GM18508 (cell line): ENCODE data around the gene OR5H14.
"Not testable (repeated sequence)": the region's sequence is repeated elsewhere in the genome, so short reads cannot be mapped to it uniquely, and the experiment has no call there.

Experiments used
- ATAC-seq: cut with Tn5 transposase; IDR thresholded peaks from one replicate; pipeline ENCODE4 v1.9.1; 2021; ENCODE audit warnings: moderate number of reproducible peaks; ENCODE audit not compliant: insufficient read depth, unreplicated experiment

OR5H14 gene

DNA sequence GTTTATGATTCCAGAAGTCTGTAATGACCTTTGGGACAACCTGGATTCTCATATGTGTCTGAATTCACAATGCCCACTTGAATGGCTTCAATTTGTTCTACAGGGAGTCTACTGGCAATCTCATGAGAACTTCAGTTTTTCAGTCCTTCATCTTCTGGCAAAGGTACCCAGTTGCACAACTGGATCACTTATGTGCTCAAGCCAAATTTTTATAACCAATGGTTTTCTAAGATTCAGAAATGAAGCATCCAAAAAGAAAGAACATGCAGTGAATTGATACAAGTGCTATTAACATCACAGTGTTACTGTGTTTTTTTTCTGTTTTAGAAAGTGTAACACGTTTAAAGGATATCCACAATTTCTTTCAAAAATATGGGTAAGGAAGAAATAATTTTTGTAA lies at the start of gene OR5H14:
TSS of gene OR5H14 (plus strand) at position 301 of the 400 bp plus-strand sequence. CDS start 1,907 bp downstream, outside the sequence.
- ATAC-seq, result no peak

DNA sequence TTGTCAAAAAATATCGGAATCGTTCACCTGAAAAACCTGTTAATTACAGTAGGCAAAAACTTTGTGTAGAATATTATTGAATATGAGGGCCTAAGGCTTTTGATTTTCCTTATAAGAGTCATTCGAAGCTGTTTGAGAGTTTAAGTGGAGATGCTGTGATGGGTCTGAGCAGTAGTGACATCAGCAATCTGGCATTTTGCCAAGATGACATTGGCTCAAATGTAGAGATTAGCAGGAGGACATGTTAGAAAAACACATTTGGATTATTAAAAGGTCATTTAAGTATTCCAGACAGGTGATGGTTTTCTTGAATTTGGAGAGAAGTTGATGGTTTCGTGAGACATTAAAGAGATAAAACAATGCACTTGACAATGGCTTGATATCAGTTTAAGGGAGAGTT lies 47.4 kb upstream of the OR5H14 start:
- ATAC-seq, result no peak

DNA sequence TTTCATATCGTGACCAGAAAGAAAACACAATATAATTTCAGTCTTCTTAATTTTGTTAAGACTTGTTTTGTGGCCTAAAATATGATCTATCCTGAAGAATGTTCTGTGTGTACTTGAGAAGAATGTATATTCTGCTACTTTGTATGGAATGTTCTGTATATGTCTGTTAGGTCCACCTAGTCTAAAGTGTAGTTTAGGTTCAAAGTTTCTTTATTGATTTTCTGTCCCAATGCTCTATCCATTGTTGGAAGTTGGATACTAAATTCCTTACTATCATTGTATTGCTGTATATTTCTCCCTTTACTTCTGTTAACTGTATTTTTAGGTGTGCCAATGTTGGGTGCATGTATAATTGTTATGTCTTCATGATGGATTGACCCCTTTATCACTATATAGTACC lies 39.1 kb upstream of the OR5H14 start:
- no peak for ATAC-seq

DNA sequence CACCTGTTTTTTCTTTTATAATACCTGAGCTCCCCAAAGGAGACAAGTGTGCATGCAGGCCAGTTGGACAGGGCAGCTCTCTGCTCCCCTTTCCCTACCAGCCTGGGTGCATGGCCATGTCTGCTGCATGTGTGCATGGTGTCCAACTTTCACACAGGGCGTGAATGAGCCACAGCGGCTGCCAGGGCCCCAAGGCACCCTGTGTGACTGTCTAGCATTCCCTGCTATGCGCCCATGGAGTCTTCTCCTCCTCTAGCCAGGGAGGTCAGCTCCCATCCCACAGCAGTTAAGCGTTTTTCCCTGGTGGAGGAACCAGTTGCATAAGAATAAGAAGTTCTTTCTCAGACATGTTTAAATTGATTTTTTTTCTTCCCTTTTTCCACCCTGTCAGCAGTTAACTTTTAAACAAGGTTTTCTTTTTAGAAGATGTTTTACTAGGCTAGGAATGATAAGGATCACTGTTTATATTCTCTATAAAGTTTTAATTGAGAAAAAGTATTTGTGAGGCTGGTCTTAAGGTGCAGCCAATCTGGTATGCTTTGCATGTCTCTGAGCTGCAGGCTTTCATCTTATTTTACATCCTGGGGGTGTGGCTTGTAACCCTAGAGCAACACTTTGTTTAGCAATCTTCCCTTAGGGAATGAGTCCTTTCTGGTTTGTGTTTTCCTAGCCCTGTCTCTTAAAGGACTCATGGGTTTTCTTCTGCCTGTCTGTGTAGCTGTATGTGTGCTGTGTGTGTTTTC lies 37.3 kb upstream of the OR5H14 start:
- no peak for ATAC-seq

DNA sequence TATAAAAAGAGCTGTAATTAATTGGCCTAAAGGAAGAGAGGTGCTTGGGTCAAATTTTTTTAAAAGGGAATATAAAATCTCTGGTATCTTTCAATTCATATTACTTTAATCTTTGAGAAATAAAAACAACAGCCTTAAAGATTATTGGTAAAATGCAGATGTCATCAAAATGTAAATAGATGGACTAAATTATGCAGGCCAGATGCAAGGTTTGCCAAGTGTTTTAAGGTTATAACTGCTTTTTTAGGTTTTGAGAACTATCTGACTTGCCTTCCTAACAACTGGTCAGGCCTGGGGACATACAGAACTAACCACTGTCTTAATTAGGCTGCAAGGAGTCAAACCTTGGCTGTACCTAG lies 36.8 kb upstream of the OR5H14 start:
- ATAC-seq, result no peak

DNA sequence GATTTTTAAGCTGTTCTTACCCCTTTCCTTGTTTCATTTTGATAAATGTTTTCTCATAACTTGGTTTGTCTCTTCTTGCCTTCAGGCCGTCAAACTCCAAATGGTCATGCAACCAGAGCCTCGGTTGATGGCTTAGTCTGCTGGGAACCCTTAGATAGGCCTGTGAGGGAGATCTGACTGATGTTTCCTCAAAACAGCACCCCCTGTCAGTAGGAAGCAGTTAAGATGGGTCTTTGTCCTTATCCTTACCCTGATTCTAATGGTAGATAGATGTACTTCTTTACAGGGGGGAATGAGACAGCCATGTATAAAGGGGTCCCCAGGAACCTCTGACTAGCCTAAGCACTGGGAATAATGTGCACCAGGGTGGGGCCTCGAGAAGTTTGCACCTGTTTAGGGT lies 33.0 kb upstream of the OR5H14 start:
- ATAC-seq, result no peak

DNA sequence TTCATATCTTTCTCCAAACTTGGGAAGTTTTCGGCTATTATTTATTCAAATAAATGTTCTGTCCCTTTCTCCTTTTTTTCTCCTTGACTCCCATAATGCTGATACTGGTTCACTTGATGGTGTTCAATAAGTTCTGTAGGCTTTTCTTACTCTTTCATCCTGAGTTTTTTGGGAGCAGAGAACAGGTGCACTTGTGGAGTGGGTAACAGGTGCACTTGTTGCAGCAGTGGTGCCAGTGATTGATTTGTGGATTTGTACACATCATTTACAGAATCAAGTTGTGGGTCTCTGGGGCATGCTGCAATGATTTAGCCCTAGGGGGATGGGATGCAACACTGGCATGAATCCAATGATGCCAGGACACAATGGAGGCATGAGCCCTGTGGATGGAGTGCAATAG lies 31.6 kb upstream of the OR5H14 start:
- no peak for ATAC-seq

DNA sequence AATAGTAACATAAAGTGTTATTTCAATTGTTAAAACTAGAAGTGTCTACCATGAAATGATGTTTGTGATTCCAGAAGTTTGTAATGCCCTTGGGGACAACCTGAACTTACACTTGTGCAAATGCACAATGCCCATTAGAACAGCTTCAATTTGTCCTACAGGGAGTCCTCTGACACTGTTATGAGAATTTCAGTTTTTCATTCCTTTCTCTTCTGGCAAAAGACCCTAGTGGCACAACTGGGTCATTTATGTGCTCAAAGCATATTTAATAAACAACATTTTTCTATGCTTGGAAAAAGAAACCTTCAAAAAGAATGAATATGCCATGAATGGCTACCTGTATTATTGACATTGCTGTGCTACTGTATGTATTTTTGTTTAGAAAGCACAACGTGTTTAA lies 16.9 kb upstream of the OR5H14 start, which contains the start of gene OR5H1:
TSS of gene OR5H1 (plus strand) at position 301 of the 400 bp plus-strand sequence. CDS start 1,977 bp downstream, outside the sequence.
- ATAC-seq, result no peak

DNA sequence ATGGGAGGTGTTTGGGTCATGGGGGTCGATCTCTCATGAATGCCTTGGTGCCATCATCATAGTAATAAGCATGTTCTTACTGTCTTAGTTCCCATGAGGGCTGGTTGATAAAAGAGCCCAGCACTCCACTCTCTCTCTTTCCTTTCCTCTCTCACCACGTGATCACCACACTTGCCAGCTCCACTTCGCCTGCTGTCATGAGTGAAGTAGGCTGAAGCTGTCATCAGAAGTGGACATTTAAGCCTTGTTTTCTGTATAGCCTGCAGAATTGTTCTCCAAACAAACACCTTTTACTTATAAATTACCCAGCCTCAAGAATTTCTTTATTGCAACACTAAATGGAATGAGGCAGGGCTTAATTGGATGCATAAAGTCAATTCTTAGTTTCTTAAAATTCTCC lies 10.6 kb upstream of the OR5H14 start:
- no peak for ATAC-seq

DNA sequence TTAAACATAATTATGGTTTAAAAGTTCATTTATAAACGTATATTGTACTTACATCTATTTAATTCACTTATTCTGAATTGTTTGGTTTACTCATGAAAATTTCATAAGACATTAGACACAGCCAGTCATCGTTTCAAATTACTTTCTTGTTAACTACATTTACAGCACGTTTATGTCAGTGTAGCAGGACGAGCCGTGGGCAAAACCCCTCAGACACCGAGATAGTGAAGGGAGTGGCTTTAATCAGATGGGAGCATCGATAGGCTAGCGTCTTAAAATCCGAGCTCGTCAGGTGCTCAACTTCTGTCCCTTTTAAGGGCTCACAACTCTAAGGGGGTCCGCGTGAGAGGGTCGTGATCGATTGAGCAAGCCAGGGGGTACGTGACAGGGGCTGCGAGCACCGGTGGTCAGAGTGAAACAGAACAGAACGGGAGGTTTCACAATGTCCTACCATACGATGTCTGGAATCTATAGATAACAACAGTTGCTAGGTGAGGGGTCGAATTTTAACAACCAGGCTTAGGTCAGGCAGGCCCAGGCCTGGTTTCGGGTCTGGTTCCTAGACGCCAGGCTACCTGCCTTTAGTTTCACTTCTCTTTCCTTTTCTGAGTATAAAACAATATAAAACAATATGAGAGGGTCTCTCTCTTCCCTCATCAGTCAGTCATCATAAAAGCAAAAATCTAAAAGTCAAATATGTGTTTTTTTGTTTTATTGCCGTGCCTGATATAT lies 9.3 kb upstream of the OR5H14 start:
- not testable (repeated sequence) for ATAC-seq

DNA sequence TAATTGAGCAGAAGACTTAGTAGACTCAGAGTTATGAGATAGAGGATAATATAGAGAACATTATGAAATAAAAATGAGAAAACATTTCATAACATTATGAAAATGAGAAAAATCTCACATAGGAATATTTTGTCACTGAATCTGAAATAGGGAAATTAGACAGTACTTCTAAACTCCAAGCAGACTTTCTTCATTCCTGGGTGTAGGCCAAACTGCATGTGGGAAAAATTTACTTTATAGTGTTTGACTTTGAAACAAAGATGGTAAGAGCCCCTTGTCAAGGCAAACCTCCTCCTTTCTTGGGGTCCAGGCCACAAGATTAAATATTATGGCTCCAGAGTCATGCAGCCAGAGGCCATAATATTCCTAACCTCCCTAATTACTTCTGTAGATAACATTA lies 6.7 kb upstream of the OR5H14 start:
- ATAC-seq, result no peak

DNA sequence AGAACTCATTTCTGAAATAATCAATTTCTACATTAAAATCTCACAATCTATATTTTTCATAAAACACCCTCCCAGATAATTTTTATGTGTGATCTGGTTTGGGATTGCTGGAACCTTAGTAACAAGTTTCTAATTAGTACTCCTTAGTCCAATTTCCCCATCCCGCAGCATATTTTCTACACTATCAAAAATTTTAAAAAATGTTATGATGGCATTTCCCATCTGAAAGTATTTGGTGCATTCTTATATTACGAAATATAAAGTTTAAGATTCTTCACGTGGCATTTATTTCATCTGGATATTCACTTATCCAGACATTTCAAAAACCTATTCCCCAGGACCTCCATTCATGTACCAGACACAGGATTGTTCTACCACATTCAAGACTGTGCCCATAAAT lies 1.5 kb downstream of the OR5H14 start:
- no peak for ATAC-seq

DNA sequence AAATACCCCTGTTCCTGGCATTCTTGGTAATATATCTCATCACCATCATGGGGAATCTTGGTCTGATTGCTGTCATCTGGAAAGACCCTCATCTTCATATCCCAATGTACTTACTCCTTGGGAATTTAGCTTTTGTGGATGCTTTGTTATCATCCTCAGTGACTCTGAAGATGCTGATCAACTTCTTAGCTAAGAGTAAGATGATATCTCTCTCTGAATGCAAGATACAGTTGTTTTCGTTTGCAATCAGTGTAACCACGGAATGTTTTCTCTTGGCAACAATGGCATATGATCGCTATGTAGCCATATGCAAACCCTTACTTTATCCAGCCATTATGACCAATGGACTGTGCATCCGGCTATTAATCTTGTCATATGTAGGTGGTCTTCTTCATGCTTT lies 2.2 kb downstream of the OR5H14 start:
- not testable (repeated sequence) for ATAC-seq

DNA sequence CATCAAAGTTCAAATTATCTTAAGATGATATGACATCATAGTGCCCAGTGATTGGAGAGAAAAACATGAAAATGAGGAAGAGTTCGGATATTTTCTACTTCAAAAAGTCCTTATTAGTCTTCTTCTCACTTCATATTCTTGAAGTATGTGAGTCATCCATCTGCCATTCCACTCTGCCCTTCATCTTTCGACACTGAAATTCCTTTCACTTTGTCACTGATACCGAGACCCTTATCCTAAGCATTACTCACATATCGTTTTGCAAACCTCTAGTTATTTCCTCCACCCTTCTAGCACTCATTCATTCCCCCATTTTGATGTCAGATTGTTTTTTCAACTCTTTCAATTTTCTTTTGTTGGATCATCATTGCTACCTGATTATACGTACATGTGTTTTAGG lies 4.0 kb downstream of the OR5H14 start:
- ATAC-seq, result no peak

DNA sequence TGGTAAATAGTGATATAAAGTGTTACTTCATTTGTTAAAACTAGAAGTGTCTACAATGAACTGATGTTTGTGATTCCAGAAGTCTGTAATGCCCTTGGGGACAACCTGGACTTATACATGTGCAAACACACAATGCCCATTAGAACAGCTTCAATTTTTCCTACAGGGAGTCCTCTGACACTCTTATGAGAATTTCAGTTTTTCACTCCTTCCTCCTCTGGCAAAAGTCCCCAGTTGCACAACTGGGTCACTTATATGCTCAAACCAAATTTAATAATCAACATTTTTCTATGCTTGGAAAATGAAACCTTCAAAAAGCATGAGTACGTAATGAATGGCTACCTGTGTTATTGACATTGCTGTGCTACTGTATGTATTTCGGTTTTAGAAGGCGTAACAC lies 19.1 kb downstream of the OR5H14 start, which contains the start of gene OR5H15:
TSS of gene OR5H15 (plus strand) at position 301 of the 400 bp plus-strand sequence. CDS start 2,004 bp downstream, outside the sequence.
- no peak for ATAC-seq

DNA sequence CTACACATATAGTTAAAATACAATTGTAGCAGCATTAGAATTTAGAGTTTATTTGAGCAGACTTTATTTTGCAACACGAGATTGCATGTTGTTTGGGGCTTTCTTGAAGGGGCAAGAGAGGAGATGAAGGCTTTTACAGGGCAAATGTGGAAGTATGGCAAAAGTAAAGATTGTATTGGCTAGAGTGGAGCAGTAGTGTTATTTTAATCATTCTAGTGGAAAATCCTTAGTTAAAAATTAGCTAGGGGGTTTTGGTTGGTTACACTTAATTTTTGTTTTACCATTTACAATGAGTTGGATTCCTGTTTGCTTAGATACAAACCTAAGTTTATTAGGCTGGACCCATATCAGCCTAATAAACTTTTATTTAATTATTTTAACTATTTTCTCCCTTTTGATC lies 23.8 kb downstream of the OR5H14 start:
- ATAC-seq, result no peak

DNA sequence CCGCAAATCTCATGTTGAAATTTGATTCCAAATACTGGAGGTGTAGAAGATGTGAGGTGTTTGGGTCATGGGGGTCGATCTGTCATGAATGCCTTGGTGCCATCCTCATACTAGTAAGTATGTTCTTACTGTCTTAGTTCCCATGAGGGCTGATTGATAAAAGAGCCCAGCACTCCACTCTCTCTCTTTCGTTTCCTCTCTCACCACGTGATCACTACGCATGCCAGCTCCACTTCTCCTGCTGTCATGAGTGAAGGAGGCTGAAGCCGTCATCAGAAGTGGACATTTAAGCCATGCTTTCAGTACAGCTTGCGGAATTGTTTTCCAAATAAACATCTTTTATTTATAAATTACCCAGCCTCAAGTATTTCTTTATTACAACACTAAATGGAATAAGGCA lies 25.3 kb downstream of the OR5H14 start:
- no peak for ATAC-seq

DNA sequence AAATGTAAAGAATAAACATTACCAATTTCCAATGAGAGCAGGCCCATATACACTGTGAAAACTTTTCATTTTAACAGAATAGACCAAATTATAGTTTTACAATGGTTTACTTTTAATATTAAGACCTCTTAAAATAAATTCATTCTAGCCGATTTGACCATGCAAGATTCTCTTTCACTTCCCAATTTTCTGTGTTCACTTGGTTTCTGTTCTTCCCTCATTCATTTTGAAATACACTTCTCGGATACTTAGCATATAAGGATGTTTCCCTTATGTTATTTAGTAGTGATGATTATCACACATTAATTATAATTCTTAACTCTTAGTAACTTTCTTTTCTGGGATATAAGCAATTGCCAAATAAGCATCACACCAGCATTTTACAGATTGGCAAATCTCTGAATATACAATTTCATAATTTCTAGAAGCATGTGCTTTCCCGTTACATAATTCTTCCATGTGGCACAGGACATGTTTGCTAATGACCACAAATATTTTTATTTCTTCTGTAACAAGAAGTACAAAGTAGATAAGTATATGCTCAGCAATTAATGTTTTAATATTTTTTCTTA lies 33.1 kb downstream of the OR5H14 start:
- ATAC-seq, result no peak

DNA sequence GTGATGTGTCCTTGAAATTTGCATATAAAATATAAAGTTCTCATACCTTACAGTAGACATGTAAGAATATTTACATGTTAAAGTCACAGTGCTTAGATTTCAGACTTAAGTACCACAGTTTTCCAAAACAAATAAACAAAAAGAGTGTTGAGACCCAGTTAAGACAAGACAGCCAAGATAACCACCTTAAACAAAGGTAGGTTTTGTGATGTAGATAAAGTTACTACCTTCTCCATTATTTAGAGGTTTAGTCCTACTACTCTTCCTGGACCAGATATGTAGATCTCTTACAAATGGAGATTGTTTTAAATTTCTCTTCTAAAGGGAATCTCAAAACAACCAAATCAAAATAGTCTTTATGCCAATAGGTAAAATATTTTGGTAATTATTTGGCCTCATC lies 34.9 kb downstream of the OR5H14 start:
- no peak for ATAC-seq

DNA sequence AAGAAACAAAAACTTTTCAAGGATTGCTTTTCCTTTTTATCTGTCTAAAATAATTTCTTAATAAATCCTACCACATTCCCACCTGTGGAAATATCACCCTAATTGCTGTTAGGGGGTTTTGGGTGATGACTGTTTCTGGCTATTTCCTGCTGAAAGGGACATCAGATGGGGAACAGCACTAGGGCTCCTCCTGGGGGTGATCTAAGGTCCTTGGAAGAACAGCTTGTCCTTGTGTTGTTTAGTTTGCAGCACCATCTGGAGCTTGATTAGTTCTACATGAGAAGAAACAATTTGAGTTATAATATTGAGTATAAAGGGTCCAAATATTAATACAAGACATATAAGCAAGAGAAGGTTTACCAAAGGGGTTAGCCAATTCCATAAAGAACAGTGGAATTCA lies 37.9 kb downstream of the OR5H14 start:
- no peak for ATAC-seq

DNA sequence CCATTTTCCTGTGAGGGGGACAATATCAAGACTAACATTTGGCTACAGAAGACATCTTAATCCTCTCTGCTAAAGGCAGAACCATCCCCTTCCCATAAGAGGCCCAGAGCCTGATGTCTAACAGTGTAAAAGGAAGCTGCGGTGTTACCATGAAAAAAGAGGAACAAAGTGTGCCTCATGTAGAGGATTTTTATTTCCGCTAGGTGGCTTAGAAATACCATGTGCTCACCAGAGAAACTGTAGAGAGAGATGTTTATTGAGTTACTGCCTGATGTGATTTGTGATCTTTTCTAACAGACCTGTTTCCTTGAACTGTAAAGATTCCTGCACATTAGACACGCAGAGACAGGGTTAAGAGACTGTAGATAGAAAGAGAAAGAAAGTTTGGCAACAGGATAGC lies 41.3 kb downstream of the OR5H14 start:
- peak; percentile 95 for ATAC-seq
